ENCODE data around the gene KCNMB4. TPM values are rescaled to one million over a fixed set of nuclear protein-coding genes. Genes with fewer than 3 reads are reported as not detected.
A peak's percentile ranks its signal among the peaks of the same experiment; 100 is the strongest.

KCNMB4 gene
- total and polyA plus RNA-seq, 2 of the 4 experiments (the other 2 are of a cell fraction): 0.90 to 1.1 TPM

DNA sequence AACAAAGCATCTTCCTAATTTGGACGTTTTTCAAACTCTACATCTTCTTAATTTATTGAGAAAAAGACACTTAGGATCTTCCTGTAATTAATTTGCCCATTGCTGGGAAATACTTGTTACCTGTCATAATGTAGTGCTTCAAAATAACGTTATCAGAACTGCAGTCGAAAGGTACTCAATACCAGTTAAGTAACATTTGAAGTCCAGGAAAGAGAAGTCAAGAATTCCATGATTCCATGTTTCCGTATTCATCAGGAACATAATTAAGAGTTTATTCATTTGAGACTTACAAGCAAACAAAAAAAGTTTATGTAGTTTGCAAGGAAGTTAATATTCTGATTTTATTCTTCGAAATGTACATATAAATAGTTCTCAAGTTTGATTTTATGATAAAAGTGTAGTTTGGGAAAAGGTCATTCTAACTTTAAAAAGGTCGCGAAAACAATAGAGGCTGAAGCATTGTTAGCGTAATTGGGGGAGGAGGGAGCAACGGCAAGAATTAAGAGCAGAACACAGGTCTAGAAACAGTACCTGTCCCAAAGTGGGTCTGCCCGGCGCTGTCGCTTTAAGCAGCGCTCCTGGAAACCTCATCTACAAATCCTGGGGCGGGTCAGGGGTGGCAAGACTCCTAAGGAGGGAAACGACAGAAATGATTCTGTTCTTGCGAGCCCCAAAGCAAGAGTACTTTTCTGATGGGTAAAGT, 1.2 kb upstream of the KCNMB4 start:
- H2BK5ac ChIP-seq (ENCODE audit: low read depth, low read length, poor library complexity, severe bottlenecking): no peak overlapping the region
- H3K4ac ChIP-seq (ENCODE audit: low read depth, low read length): no peak overlapping the region
- no peak overlapping the region for H4K91ac ChIP-seq (ENCODE audit: insufficient read depth, low read depth, low read length)
- no peak overlapping the region for H2BK120ac ChIP-seq (ENCODE audit: low read depth, low read length)
- no peak overlapping the region for H2BK20ac ChIP-seq (ENCODE audit: low read depth, low read length)
- ATAC-seq (ENCODE audit: low read depth): no peak
- H3K4me3 ChIP-seq (ENCODE audit: insufficient read depth, low read depth, low read length): peak overlapping the region; percentile 85; the same call in 1 of the 2 replicates
- H3K18ac ChIP-seq (ENCODE audit: low read depth, low read length): no peak overlapping the region
- H3K4me1 ChIP-seq (ENCODE audit: control insufficient read depth, insufficient read depth, low read length): peaks cover 3% of the 10 kb centered on the region; the same call in 1 of the 2 replicates
- H2AFZ ChIP-seq (replicated peaks; ENCODE audit: low read length, poor library complexity): peak overlapping the region; percentile 85
- H3K14ac ChIP-seq (replicated peaks; ENCODE audit: low read depth, low read length): no peak overlapping the region
- WGBS, 2 experiments (ENCODE audit: extremely low coverage in 2 of 2, insufficient read length in 1 of 2): 40% methylated on average over 4 of the region's 16 CpGs; no CpG with 5 or more reads in 1 of the 2 experiments
- H3K9me1 ChIP-seq (ENCODE audit: insufficient read depth, low read length): no peaks in the 10 kb centered on the region
- BruUV-seq (replicated peaks): no TSS peak
- no peak for TF ChIP-seq NFE2L2 (IDR thresholded peaks at IDR 0.05; ENCODE audit: low read depth, low read length)
- TF ChIP-seq, protein P1, sequence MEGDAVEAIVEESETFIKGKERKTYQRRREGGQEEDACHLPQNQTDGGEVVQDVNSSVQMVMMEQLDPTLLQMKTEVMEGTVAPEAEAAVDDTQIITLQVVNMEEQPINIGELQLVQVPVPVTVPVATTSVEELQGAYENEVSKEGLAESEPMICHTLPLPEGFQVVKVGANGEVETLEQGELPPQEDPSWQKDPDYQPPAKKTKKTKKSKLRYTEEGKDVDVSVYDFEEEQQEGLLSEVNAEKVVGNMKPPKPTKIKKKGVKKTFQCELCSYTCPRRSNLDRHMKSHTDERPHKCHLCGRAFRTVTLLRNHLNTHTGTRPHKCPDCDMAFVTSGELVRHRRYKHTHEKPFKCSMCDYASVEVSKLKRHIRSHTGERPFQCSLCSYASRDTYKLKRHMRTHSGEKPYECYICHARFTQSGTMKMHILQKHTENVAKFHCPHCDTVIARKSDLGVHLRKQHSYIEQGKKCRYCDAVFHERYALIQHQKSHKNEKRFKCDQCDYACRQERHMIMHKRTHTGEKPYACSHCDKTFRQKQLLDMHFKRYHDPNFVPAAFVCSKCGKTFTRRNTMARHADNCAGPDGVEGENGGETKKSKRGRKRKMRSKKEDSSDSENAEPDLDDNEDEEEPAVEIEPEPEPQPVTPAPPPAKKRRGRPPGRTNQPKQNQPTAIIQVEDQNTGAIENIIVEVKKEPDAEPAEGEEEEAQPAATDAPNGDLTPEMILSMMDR (conservative IDR thresholded peaks at IDR 0.05; ENCODE audit: low read depth, low read length): no peak
- no peak for TF ChIP-seq SMC3 (IDR thresholded peaks at IDR 0.05; ENCODE audit: low read depth, low read length)
- no peak for TF ChIP-seq POLR2A (IDR thresholded peaks at IDR 0.05; ENCODE audit: low read depth, low read length)
- no peak for TF ChIP-seq MAZ (IDR thresholded peaks at IDR 0.05; ENCODE audit: borderline replicate concordance, low read depth, low read length)
- no peak for TF ChIP-seq BHLHE40 (IDR thresholded peaks at IDR 0.05; ENCODE audit: low read depth, low read length)
- TF ChIP-seq CEBPB (IDR thresholded peaks at IDR 0.05; ENCODE audit: low read depth, low read length): no peak
- no peak for TF ChIP-seq CHD1 (IDR thresholded peaks at IDR 0.05; ENCODE audit: low read depth, low read length)
- no peak for TF ChIP-seq FOS (IDR thresholded peaks at IDR 0.05; ENCODE audit: low read depth, low read length)
- TF ChIP-seq, protein P2, sequence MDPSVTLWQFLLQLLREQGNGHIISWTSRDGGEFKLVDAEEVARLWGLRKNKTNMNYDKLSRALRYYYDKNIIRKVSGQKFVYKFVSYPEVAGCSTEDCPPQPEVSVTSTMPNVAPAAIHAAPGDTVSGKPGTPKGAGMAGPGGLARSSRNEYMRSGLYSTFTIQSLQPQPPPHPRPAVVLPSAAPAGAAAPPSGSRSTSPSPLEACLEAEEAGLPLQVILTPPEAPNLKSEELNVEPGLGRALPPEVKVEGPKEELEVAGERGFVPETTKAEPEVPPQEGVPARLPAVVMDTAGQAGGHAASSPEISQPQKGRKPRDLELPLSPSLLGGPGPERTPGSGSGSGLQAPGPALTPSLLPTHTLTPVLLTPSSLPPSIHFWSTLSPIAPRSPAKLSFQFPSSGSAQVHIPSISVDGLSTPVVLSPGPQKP (IDR thresholded peaks at IDR 0.05; ENCODE audit: borderline replicate concordance, low read depth, low read length): no peak
- no peak for TF ChIP-seq RFX5 (IDR thresholded peaks at IDR 0.05; ENCODE audit: low read depth, low read length)
- no peak for TF ChIP-seq RAD21 (IDR thresholded peaks at IDR 0.05; ENCODE audit: low read length)
- TF ChIP-seq, protein P3, sequence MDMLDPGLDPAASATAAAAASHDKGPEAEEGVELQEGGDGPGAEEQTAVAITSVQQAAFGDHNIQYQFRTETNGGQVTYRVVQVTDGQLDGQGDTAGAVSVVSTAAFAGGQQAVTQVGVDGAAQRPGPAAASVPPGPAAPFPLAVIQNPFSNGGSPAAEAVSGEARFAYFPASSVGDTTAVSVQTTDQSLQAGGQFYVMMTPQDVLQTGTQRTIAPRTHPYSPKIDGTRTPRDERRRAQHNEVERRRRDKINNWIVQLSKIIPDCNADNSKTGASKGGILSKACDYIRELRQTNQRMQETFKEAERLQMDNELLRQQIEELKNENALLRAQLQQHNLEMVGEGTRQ (IDR thresholded peaks at IDR 0.05; ENCODE audit: low read depth, low read length): no peak
- H3K9ac ChIP-seq (ENCODE audit: low read depth, low read length): no peak overlapping the region
- no peaks in the 10 kb centered on the region for H3K79me1 ChIP-seq (ENCODE audit: low read depth in 1 of 2, low read length in 2 of 2)
- H4K8ac ChIP-seq (ENCODE audit: low read depth in 2 of 2, low read length in 2 of 2): no peak overlapping the region
- intact Hi-C loops (cut with micrococcal nuclease): loop anchor here (5.0 kb wide), 2 partner anchors 378 to 468 kb away; no protein-coding TSS in a partner anchor
- H3K27me3 ChIP-seq (ENCODE audit: control insufficient read depth, insufficient read depth, low read length): peaks cover 15% of the 10 kb centered on the region; the same call in 1 of the 2 replicates
- no peaks in the 10 kb centered on the region for H3K36me3 ChIP-seq (ENCODE audit: control insufficient read depth, insufficient read depth, low read length)
- H4K5ac ChIP-seq (ENCODE audit: low read depth, low read length): no peak overlapping the region
- ChIA-PET POLR2A (ENCODE audit: unreplicated experiment) (no interaction called here), CTCF (no interaction called here)
- no peak overlapping the region for H3K56ac ChIP-seq (ENCODE audit: extremely low read depth, insufficient read depth, low read length)
- H3K9me3 ChIP-seq (ENCODE audit: control insufficient read depth, insufficient read depth, low read length): no peaks in the 10 kb centered on the region
- no peak overlapping the region for H2AK9ac ChIP-seq (replicated peaks; ENCODE audit: low read depth, low read length, poor library complexity)
- H3K23ac ChIP-seq (ENCODE audit: low read depth, low read length): no peak overlapping the region
- H2AK5ac ChIP-seq (ENCODE audit: low read depth, low read length): no peak overlapping the region
- in situ Hi-C loops (cut with MboI; ENCODE audit: low sequenced_read_pairs): no loop called here
- no peak overlapping the region for H2BK15ac ChIP-seq (ENCODE audit: low read depth, low read length)
- no peak overlapping the region for H3K27ac ChIP-seq (ENCODE audit: insufficient read depth, low read length)
- no peaks in the 10 kb centered on the region for H4K20me1 ChIP-seq (ENCODE audit: insufficient read depth, low read length)
- H3K4me2 ChIP-seq (ENCODE audit: low read depth, low read length): peak overlapping the region; percentile 66; the same call in 1 of the 2 replicates
- no peak for DNase-seq
- dilution Hi-C loops (cut with HindIII; ENCODE audit: low sequenced_read_pairs, unreplicated experiment): no loop called here
